Measurements from ENCODE around the gene AMMECR1. TPM values are rescaled to one million over a fixed set of nuclear protein-coding genes. Genes with fewer than 3 reads are reported as not detected.

Gene AMMECR1
- total and polyA plus RNA-seq, 2 of the 4 experiments (the other 2 are of a cell fraction) = 7.0 to 11.3 TPM

- no peak overlapping the region for H2BK5ac ChIP-seq (ENCODE audit: low read depth, low read length, poor library complexity, severe bottlenecking)
- no peak overlapping the region for H3K4me2 ChIP-seq (ENCODE audit: low read depth, low read length)
- WGBS, 2 experiments (ENCODE audit: extremely low coverage in 2 of 2, insufficient read length in 1 of 2) = 62% methylated on average over 4 of the region's 6 CpGs; no CpG with 5 or more reads in 1 of the 2 experiments
- ChIA-PET CTCF (no interaction called here), POLR2A (ENCODE audit: unreplicated experiment) (no interaction called here)
- no peak overlapping the region for H2AK5ac ChIP-seq (ENCODE audit: low read depth, low read length)
- 0 out of 2 replicates have a peak overlapping the region, but pooled peaks have one; percentile 15 for H3K23ac ChIP-seq (ENCODE audit: low read depth, low read length)
- H2AK9ac ChIP-seq (replicated peaks; ENCODE audit: low read depth, low read length, poor library complexity) = no peak overlapping the region
- 0 out of 2 replicates have a peak, but pooled peaks cover 2% of the 10 kb centered on the region for H3K36me3 ChIP-seq (ENCODE audit: control insufficient read depth, insufficient read depth, low read length)
- H3K14ac ChIP-seq (replicated peaks; ENCODE audit: low read depth, low read length) = no peak overlapping the region
- no peak overlapping the region for H4K8ac ChIP-seq (ENCODE audit: low read depth in 2 of 2, low read length in 2 of 2)
- no peak overlapping the region for H4K5ac ChIP-seq (ENCODE audit: low read depth, low read length)
- H3K27ac ChIP-seq (ENCODE audit: insufficient read depth, low read length) = no peak overlapping the region
- H3K4ac ChIP-seq (ENCODE audit: low read depth, low read length) = no peak overlapping the region
- TF ChIP-seq MXI1 (IDR thresholded peaks at IDR 0.05; ENCODE audit: borderline replicate concordance, low read depth, low read length) (no peak), CEBPB (IDR thresholded peaks at IDR 0.05; ENCODE audit: low read depth, low read length) (no peak), CTCF (conservative IDR thresholded peaks at IDR 0.05; ENCODE audit: low read depth, low read length) (no peak), RFX5 (IDR thresholded peaks at IDR 0.05; ENCODE audit: low read depth, low read length) (no peak), FOS (IDR thresholded peaks at IDR 0.05; ENCODE audit: low read depth, low read length) (no peak), MAZ (IDR thresholded peaks at IDR 0.05; ENCODE audit: borderline replicate concordance, low read depth, low read length) (no peak), BHLHE40 (IDR thresholded peaks at IDR 0.05; ENCODE audit: low read depth, low read length) (no peak), CHD1 (IDR thresholded peaks at IDR 0.05; ENCODE audit: low read depth, low read length) (no peak), SMC3 (IDR thresholded peaks at IDR 0.05; ENCODE audit: low read depth, low read length) (no peak), RCOR1 (IDR thresholded peaks at IDR 0.05; ENCODE audit: insufficient replicate concordance, low read length) (no peak), MAFK (IDR thresholded peaks at IDR 0.05; ENCODE audit: low read depth, low read length) (no peak)
- TF ChIP-seq, protein P1, sequence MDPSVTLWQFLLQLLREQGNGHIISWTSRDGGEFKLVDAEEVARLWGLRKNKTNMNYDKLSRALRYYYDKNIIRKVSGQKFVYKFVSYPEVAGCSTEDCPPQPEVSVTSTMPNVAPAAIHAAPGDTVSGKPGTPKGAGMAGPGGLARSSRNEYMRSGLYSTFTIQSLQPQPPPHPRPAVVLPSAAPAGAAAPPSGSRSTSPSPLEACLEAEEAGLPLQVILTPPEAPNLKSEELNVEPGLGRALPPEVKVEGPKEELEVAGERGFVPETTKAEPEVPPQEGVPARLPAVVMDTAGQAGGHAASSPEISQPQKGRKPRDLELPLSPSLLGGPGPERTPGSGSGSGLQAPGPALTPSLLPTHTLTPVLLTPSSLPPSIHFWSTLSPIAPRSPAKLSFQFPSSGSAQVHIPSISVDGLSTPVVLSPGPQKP (IDR thresholded peaks at IDR 0.05; ENCODE audit: borderline replicate concordance, low read depth, low read length) = no peak
- no TSS peak for BruUV-seq (replicated peaks)
- no peak overlapping the region for H3K4me3 ChIP-seq (ENCODE audit: insufficient read depth, low read depth, low read length)
- no peak overlapping the region for H2BK20ac ChIP-seq (ENCODE audit: low read depth, low read length)
- intact Hi-C loops (cut with micrococcal nuclease) = loop anchor here (5.0 kb wide), 1 partner anchor 134 kb away; the partner anchor contains the start of gene AMMECR1
- H3K9me1 ChIP-seq (ENCODE audit: insufficient read depth, low read length) = peaks cover 15% of the 10 kb centered on the region
- in situ Hi-C loops (cut with MboI; ENCODE audit: low sequenced_read_pairs) = no loop called here
- H3K79me1 ChIP-seq (ENCODE audit: low read depth in 1 of 2, low read length in 2 of 2) = peaks cover 0 to 14% of the 10 kb centered on the region in 2 experiments; a peak in 2 of 4 replicates
- H2BK120ac ChIP-seq (ENCODE audit: low read depth, low read length) = no peak overlapping the region
- H2BK15ac ChIP-seq (ENCODE audit: low read depth, low read length) = no peak overlapping the region
- no peak overlapping the region for H3K56ac ChIP-seq (ENCODE audit: extremely low read depth, insufficient read depth, low read length)
- no peak overlapping the region for H4K91ac ChIP-seq (ENCODE audit: insufficient read depth, low read depth, low read length)
- H3K27me3 ChIP-seq (ENCODE audit: control insufficient read depth, insufficient read depth, low read length) = no peaks in the 10 kb centered on the region; the same call in 1 of the 2 replicates
- ATAC-seq (ENCODE audit: low read depth) (no peak), DNase-seq (no peak)
- no peak overlapping the region for H2AFZ ChIP-seq (replicated peaks; ENCODE audit: low read length, poor library complexity)
- H3K9ac ChIP-seq (ENCODE audit: low read depth, low read length) = no peak overlapping the region
- H3K4me1 ChIP-seq (ENCODE audit: control insufficient read depth, insufficient read depth, low read length) = peaks cover 9% of the 10 kb centered on the region
- H3K9me3 ChIP-seq (ENCODE audit: control insufficient read depth, insufficient read depth, low read length) = 0 out of 2 replicates have a peak, but pooled peaks cover 2% of the 10 kb centered on the region
- no peaks in the 10 kb centered on the region for H4K20me1 ChIP-seq (ENCODE audit: insufficient read depth, low read length)
- dilution Hi-C loops (cut with HindIII; ENCODE audit: low sequenced_read_pairs, unreplicated experiment) = no loop called here
- H3K18ac ChIP-seq (ENCODE audit: low read depth, low read length) = no peak overlapping the region
Measured at GRCh38 chrX:110182865-110183264, 135.0 kb downstream of the AMMECR1 start.
